A172 (cell line): ENCODE results near the gene RAD51B. TPM values are rescaled to one million over a fixed set of nuclear protein-coding genes. Genes with fewer than 3 reads are reported as not detected.
"Not testable (repeated sequence)": the region's sequence is repeated elsewhere in the genome, so short reads cannot be mapped to it uniquely, and the experiment has no call there.

Source experiments
- DNase-seq: peaks from one replicate; pipeline ENCODE4 v3.0.0-alpha.2; 2015; ENCODE audit warnings: low spot score
- total RNA-seq: library from RNA; depleted of rRNA; stranded (reverse); fragments of >200 nt; shearing (Covaris generic); gene quantifications from 2 replicates; pipeline ENCODE4 v1.2.3, GENCODE V29; 2014

The RAD51B gene
- total RNA-seq, 1 experiment from 2014 or later = 17.6 TPM

GRCh38 chr14:68651652-68652432 is 832.3 kb downstream of the RAD51B start:
- no peak for DNase-seq

- DNase-seq = no peak
Measured at GRCh38 chr14:68652433-68652690, 832.8 kb downstream of the RAD51B start.

GRCh38 chr14:68653108-68653507 is 833.5 kb downstream of the RAD51B start:
- DNase-seq = no peak

DNA sequence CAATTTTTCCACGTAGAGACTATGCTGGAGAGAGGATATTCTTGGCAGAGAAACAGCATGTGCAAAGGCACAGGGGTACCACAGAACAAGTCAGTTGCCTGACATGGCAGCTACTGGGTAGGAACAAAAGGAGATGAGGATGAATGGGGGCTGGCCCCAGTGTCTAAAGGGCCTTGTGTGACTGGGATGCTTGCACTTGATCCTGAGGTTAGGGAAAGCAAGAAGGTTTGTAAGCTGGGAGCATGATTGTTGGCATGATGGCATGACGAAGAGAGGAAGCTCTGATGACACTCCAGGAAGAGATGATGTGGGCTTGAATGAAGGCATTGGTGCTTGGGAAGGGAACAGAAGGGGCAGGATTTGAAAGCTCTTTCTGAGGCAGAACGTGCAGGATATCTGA is 834.2 kb downstream of the RAD51B start:
- DNase-seq = no peak

DNA sequence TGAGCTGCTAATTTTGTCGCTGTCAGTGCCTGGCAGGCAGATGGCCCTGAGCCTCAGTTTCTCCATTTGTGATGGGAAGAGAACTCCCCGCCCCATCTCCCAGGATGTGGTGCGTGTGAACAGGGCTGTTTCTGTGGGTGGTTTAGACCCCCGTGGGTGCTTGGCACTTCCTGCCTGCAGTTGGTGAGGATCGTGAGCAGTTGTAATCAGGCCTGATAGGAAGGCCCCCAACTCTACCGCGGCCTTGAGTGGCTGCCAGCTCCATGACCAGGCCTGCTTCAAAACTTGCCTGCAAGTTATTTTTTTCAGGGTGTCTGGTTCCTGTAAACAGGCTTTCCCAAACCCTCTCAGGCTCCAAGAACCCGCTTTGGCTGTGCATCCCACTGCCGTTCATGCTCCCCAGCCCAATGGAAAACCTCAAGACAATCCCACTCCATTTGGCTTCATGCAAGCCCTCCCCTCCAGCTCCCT is 834.9 kb downstream of the RAD51B start:
- no peak for DNase-seq

DNA sequence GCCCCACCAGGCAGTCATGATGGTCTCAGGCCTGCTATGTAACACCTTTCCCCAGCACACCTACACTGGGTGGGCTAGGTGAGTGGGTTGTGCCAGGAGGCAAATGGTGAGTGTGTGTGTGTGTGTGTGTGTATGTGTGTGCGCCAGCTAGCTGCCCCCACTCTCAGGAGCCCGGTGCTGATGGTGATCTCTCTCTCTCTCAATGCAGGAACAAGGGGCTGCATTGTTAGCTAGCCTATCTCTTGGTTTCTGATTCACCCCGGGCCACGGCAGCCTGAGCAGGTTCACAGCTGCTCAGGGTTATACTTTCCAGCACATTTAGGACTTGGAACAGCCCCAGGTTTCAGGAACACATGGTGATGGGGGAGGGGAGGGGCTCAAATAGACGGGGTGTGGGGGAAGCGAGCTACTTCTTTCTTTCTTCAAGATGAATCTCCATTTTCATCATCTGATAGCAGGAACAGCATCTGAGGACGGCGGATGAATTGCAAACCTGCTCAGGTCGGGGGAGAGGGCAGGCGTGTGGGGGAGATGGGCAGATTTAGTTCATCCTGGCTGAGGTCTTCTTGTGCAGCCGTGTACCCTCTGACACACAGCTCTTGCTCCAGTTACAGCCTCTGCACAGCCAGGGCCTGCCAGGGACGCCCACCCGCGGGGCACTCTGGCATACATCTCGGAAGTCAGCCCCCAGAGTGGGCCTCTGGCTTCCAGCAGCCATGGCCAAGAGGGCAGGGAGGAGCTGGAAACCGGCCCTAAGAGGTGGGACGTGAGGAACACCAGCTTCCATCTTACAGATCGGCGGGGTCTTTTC is 835.6 kb downstream of the RAD51B start:
- DNase-seq = no peak

GRCh38 chr14:68655911-68656316 is 836.3 kb downstream of the RAD51B start:
- no peak for DNase-seq

DNA sequence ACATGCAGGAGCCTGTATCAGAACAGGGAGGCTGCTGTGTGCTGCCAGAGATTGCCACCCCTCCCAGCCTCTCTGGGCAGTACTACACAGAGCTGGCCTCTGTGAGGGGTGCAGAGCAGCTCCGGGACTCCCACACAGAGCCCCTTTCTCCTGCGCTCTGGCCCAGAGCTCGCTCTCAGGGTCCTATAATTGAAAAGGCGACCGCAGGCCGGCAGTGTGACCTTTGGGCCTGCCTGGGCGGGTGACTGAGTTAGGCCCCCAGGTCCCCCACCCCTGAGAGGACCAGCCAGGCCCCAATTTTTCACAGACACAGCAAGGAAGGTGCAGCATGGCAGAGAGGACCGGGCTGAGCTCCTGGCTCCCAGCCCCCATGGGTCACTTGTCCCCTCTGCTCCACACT is 836.9 kb downstream of the RAD51B start:
- no peak for DNase-seq

- no peak for DNase-seq
Measured at GRCh38 chr14:68657300-68658028, 837.9 kb downstream of the RAD51B start.

DNA sequence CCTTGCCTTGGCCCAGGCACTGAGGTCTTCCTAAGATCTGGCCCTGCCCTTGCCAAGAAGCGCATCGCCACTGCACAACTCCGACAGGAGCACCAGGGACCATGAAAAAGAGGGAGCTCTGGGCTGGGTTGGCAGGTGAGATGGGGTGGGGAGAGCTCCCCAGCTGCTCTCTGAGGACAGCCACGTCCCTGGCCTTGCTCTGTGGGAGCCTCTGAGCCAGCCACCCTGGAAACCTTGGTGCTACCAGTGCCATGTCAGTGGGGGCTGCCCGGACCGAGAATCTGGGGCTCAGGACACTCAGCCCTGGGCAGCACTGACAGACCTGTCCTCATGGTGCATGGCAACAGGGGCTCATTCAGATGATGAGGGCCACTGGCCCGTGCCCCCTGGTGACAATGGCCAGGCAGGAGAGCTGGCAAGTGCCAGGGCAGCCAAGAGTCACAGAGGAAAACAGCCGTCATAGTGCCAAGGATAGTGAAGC is 838.5 kb downstream of the RAD51B start:
- no peak for DNase-seq

DNA sequence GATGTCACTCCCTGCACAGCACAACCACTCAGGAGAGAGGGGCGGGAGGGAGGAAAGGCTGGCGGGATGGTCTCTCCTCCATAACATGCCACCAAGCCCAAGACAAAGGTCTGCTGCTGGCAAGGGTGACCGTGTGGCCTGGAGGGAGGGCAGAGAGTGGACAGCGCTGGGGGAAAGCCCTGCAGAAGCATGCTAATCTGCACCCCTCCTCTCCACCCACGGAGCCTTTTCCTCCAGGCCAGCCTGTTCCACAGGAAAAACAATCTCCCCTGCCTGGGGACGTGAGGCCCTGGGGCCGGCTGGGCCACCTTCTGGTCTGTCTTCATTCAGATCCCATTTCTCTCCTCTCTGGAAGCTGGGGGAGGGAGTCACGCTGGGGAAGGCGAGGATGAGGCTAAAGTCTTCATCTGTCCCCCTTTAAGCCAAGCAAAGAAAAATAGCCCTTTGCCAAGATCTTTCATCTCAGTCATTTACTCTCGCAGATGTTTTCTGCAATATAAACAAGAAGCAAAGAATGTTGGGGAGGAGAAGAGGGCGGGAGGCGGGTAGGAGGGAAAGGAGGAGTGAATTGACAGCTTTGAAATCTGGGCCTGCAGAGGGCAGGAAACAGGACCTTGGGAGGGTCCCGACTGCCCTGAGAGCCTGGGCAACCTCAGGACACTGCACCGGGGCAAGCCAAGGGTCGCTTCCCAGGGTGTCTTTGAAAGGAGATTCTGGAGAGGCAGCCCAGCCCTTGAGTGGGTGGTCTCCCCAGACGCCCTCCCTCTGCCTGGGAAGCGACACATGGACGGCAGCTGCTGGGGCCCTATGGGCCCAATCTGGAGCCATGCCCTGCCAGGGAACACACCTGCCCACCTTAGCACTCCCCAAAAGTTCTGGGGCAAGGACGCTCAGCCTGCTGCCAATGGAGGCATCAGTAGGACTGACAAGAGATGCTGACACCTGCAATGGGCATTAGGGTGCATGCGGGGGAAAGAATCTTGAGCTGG is 839.7 kb downstream of the RAD51B start:
- DNase-seq = no peak

DNA sequence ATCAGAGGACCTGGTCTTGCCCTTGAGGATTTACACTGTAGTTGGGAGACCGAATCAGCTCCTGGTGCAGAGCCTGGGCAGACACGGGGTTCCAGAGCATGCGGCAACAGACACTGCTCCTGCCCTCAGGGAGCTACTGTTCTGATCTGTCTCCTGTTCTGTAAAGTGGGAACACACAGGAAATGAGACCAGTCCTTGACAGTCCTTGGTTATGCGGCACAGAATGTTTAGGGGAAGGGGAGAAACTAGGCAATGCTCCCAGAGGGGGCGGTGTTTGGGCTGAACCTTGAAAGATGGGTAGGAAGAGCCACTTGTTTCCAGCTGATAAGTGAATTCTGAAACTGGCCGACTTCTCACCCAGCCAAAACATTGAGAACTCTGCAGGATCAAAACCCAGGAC is 840.9 kb downstream of the RAD51B start:
- DNase-seq = no peak

- DNase-seq = no peak
Measured at GRCh38 chr14:68661226-68662225, 841.9 kb downstream of the RAD51B start.

GRCh38 chr14:68662392-68662791 is 842.8 kb downstream of the RAD51B start:
- no peak for DNase-seq

- DNase-seq = not testable (repeated sequence)
Measured at GRCh38 chr14:68662826-68663225, 843.2 kb downstream of the RAD51B start.

DNA sequence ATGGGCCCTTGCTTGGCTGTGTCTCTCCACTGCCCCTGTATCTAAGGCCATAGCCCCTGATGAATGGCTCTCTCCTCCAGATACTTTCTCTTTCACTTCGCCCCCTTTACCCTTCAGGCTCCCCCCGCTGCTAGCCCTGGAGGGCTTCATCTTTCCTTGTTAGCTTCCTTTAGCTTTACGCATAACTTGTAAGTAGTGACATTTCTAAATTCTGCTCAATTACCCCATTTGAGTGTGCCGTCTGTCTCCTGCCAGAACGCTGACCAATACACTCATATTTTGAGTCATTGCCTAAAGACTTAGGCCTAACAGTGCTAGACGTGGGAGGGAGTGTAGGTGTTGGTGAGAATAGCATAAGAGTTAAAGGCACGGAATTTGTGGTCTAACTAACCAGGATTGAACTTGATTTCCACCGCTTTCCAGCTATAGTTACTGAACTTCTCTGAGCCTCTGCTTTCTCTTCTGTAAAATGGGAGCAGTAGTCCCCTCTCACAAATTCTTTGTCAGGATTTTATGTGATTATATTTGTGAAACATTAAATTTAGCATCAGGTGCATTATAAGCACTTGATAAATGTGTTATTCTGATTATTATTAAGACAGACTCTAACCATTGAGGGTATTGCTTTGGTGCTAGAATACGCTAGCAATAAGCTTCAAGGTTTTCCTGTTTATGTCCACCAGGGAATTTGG is 844.0 kb downstream of the RAD51B start:
- no peak for DNase-seq

GRCh38 chr14:68664225-68664681 is 844.7 kb downstream of the RAD51B start:
- DNase-seq = no peak

DNA sequence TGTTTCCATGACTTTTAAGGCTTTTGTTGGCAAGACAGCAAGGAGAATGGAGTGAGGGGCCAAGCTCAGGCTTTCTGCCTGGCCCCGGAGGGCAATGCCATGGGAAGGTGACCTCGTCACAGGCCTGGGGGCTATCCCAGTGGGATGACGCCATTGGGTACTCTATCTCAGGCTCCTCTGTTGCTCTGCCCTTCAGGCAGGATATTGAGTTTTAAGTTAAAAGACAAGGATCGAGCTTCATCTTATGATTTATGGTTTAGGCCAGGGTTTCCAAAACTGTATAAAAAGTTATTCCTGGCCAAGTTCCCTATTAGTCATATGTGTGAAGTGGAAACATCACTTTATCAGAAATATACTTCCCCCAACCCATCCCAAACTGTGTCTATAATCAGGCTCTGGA is 845.6 kb downstream of the RAD51B start:
- DNase-seq = peak; percentile 29

- no peak for DNase-seq
Measured at GRCh38 chr14:68665792-68666204, 846.2 kb downstream of the RAD51B start.
